Testis (tissue), 3 donors: ENCODE results near the gene TREML1. TPM values are rescaled to one million over a fixed set of nuclear protein-coding genes. Genes with fewer than 3 reads are reported as not detected.

Experiments
- DNase-seq: peaks from one replicate; pipeline ENCODE4 v3.0.0-alpha.2; 2019
- H3K27ac ChIP-seq, 2 donors: fragments of 200-600 bp; sonication (generic); one replicate each; pipeline ENCODE4 v1.5.1; 2019
- H3K27me3 ChIP-seq: fragments of 200-600 bp; sonication (generic); one replicate; pipeline ENCODE4 v1.5.1; 2019
- H3K36me3 ChIP-seq: fragments of 200-600 bp; sonication (generic); one replicate; pipeline ENCODE4 v1.5.1; 2017; ENCODE audit warnings: low read depth; ENCODE audit errors: missing control alignments
- H3K4me1 ChIP-seq: fragments of 200-600 bp; sonication (generic); one replicate; pipeline ENCODE4 v1.5.1; 2019
- H3K4me3 ChIP-seq, 2 donors: fragments of 200-600 bp; sonication (generic); one replicate each; pipeline ENCODE4 v1.5.1; 2017 to 2019
- H3K9me3 ChIP-seq: fragments of 200-600 bp; sonication (generic); one replicate; pipeline ENCODE4 v1.5.1; 2017
- POLR2A ChIP-seq: fragments of 450-650 bp; IDR thresholded peaks from one replicate; pipeline ENCODE4 v1.6.1; 2017; ENCODE audit warnings: antibody characterized with exemption, mild to moderate bottlenecking, moderate library complexity
- WGBS, 2 donors: methylation state at CpG; one replicate each; pipeline ENCODE4 v1.1.5; 2018; 5-methylcytosine and 5-hydroxymethylcytosine counted together
- intact Hi-C: fragments of 100-400 bp; cut with DNase I; formaldehyde crosslinking; loops from one replicate; pipeline ENCODE4 v1.15.1; 2023; ENCODE audit warnings: low total_unique reads
- polyA plus RNA-seq: library from polyadenylated mRNA; stranded (reverse); fragments of 350-450 nt; fragmentation: Illumina TruSeq; extraction: RNeasy Lipid Tissue Mini Kit (QIAGEN cat#74804); gene quantifications from one replicate; pipeline ENCODE4 v1.2.3, GENCODE V29; 2014; ENCODE audit warnings: low read depth, low replicate concordance; ENCODE audit not compliant: insufficient read depth
- total RNA-seq, 2 donors: library from RNA; depleted of rRNA; stranded (reverse); fragments of >200 nt; gene quantifications; one replicate each; pipeline ENCODE4 v1.2.3, GENCODE V29; 2016
- TF ChIP-seq, protein P1 (sequence below), 3 experiments: fragments of 450-650 bp in 2 of 3; fragments of 200-600 bp in 1 of 3; sonication (generic) in 1 of 3; IDR thresholded peaks; one replicate each; pipeline ENCODE4 v1.5.1; 2016 to 2019; ENCODE audit warnings: antibody characterized with exemption in 3 of 3, mild to moderate bottlenecking in 2 of 3, moderate library complexity in 1 of 3

TREML1 gene
- total and polyA plus RNA-seq, 3 donors from 2014 or later: not detected

DNA sequence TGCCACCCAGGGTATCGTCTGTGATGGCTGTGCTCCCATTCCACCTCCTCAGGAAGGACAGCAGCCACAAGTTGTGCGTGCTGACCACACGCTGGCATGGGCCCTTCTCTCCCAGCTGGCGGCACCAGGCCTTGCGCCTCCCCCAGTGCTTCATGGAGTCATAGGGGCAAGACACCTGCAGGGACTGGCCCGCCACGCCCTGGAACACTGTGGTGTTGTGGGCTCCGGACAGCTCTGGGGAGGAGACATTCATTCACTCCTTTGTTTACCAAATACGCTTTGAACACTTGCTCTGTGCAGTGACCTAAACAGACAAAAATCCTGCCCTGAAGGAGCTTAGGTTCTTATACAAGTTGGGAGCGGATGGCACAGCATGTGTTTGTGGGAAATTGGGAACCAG is 7.2 kb upstream of the TREML1 start:
- WGBS, 2 donors: 90 to 97% methylated on average over 8 to 10 of the region's 10 CpGs
- Histone ChIP-seq H3K27me3 (no peaks in the 10 kb centered on the region), H3K4me3 (no peak overlapping the region), H3K27ac (no peak overlapping the region), H3K4me1 (no peaks in the 10 kb centered on the region), H3K9me3 (no peaks in the 10 kb centered on the region), H3K36me3 (no peaks in the 10 kb centered on the region)
- DNase-seq: no peak
- TF ChIP-seq, protein P1, sequence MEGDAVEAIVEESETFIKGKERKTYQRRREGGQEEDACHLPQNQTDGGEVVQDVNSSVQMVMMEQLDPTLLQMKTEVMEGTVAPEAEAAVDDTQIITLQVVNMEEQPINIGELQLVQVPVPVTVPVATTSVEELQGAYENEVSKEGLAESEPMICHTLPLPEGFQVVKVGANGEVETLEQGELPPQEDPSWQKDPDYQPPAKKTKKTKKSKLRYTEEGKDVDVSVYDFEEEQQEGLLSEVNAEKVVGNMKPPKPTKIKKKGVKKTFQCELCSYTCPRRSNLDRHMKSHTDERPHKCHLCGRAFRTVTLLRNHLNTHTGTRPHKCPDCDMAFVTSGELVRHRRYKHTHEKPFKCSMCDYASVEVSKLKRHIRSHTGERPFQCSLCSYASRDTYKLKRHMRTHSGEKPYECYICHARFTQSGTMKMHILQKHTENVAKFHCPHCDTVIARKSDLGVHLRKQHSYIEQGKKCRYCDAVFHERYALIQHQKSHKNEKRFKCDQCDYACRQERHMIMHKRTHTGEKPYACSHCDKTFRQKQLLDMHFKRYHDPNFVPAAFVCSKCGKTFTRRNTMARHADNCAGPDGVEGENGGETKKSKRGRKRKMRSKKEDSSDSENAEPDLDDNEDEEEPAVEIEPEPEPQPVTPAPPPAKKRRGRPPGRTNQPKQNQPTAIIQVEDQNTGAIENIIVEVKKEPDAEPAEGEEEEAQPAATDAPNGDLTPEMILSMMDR (IDR thresholded peaks at IDR 0.05): no peak
- TF ChIP-seq POLR2A: no peak
- intact Hi-C loops: no loop called here

DNA sequence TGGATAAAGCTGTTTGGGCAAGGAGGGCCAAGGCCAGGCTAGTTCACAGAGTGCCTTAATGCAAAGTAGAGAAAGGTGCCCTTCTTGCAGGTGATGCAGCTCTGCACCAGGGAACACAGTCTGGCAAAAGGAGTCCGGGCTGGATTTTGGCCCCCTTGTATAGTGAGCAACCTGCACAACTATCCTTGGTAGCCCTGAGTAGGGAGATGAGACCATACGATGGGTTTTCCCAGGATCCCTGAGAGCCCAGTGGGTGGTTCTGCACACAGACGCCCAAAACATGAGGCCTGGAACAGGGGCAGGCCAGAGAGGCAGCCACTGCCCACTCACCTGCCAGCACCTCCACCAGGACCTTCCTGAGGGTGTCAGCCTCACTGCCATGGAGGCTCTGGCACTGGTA is 6.8 kb upstream of the TREML1 start:
- intact Hi-C loops: no loop called here
- H3K4me3 ChIP-seq: no peak overlapping the region
- no peaks in the 10 kb centered on the region for H3K36me3 ChIP-seq
- no peak for DNase-seq
- WGBS, 2 donors: 72 to 100% methylated on average over 1 to 3 of the region's 3 CpGs
- TF ChIP-seq POLR2A: no peak
- TF ChIP-seq, protein P1 (IDR thresholded peaks at IDR 0.05): no peak
- no peaks in the 10 kb centered on the region for H3K27me3 ChIP-seq
- no peaks in the 10 kb centered on the region for H3K4me1 ChIP-seq
- no peak overlapping the region for H3K27ac ChIP-seq
- H3K9me3 ChIP-seq: no peaks in the 10 kb centered on the region

DNA sequence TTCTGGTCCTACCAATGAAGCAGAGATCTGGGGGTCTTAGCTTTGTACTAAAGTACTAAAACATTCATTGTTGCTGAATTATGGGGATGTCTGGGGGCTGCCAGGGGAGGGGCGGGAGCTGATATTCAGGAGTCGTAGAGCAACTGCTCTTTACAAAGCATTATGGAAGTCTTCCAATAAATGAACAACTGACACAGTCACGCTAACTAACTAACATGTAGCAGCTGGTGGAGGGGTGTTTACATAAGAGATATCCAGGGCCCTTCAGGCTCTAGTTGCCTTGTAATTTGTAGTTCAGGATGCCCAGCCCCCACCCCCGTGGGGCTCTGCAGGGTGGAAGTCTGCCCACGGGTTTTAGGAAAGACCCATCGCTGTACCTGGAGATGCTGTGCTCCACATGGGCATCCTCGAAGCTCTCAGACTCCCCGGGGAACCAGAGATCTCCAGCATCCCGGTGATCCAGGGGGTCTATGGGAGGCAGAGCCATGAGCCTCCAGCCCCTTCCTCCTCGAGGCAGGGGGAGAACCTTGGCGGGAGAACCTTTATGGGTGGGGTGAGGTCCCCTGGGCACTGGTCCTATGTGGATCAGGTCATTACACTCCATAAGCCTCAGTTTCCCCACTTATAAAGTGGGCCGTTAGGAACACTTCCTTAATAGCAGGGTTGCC is 5.4 kb upstream of the TREML1 start:
- Histone ChIP-seq H3K27ac (no peak overlapping the region), H3K4me1 (no peaks in the 10 kb centered on the region), H3K9me3 (no peaks in the 10 kb centered on the region), H3K4me3 (no peak overlapping the region), H3K36me3 (no peaks in the 10 kb centered on the region), H3K27me3 (no peaks in the 10 kb centered on the region)
- DNase-seq: no peak
- no peak for TF ChIP-seq POLR2A
- TF ChIP-seq, protein P1 (IDR thresholded peaks at IDR 0.05): no peak
- intact Hi-C loops: no loop called here
- WGBS, 2 donors: 49 to 59% methylated on average over 7 to 12 of the region's 12 CpGs

DNA sequence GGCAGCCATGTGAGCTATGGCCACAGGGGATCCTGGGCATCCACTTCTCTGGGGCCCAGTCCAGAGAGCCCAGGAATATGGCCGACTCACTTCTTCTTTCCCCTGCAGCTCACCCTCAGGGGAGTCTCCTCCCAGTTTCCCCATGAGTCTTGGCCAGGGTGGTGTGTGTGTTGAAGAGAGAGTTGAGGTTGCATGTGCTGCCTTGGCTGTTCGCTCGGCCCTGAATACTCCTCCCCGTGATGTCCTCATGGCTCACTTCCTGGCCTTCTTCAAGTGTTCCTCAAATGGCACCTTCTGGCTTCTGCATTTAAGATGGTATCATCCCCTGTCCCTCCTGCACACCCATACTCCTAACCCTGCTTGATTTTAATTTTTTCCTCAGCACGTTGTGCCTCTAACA is 3.2 kb upstream of the TREML1 start:
- no peak for DNase-seq
- no peaks in the 10 kb centered on the region for H3K9me3 ChIP-seq
- H3K4me3 ChIP-seq: no peak overlapping the region
- no peak overlapping the region for H3K27ac ChIP-seq
- no peaks in the 10 kb centered on the region for H3K4me1 ChIP-seq
- H3K36me3 ChIP-seq: no peaks in the 10 kb centered on the region
- H3K27me3 ChIP-seq: no peaks in the 10 kb centered on the region
- WGBS, 2 donors: 87 to 92% methylated on average over 5 of the region's 5 CpGs
- intact Hi-C loops: no loop called here
- TF ChIP-seq, protein P1 (IDR thresholded peaks at IDR 0.05): no peak
- no peak for TF ChIP-seq POLR2A

DNA sequence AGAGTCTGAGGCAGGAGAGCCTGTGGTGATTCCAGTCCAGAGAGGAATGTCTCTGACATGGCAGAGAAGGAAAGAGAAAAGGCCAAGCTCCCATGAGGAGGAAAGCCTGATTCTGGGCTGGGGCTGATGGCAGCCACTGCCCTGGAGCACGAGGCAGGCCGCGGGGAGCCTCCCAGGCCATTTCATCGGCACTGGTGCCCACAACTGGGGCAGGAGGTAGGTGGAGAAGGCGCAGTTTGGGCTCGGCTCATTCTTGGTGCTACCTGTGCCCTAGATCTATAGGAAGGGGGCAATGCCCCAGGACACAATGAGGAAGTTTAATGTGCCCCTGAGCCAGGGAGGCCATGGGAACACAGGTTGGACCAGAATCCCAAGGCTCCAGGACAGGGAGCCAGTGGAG is 2.6 kb upstream of the TREML1 start:
- intact Hi-C loops: no loop called here
- H3K4me3 ChIP-seq: no peak overlapping the region
- H3K9me3 ChIP-seq: no peaks in the 10 kb centered on the region
- H3K36me3 ChIP-seq: no peaks in the 10 kb centered on the region
- DNase-seq: no peak
- H3K27me3 ChIP-seq: no peaks in the 10 kb centered on the region
- no peak for TF ChIP-seq POLR2A
- WGBS, 2 donors: 95 to 98% methylated on average over 4 to 6 of the region's 6 CpGs
- no peaks in the 10 kb centered on the region for H3K4me1 ChIP-seq
- H3K27ac ChIP-seq: no peak overlapping the region
